IPS-15b (cell line): ENCODE measurements around the gene VWA3B.
"Not testable (repeated sequence)": the region's sequence is repeated elsewhere in the genome, so short reads cannot be mapped to it uniquely, and the experiment has no call there.

ENCODE experiments used
- H3K27me3 ChIP-seq: one replicate; pipeline ENCODE4 v1.6.1; 2013; ENCODE audit warnings: low read length; ENCODE audit not compliant: control insufficient read depth, insufficient read depth
- H3K36me3 ChIP-seq: one replicate; pipeline ENCODE4 v1.6.1; 2013; ENCODE audit warnings: low read length; ENCODE audit not compliant: control insufficient read depth, insufficient read depth
- H3K4me1 ChIP-seq: one replicate; pipeline ENCODE4 v1.6.1; 2013; ENCODE audit warnings: mild to moderate bottlenecking, low read length; ENCODE audit not compliant: control insufficient read depth, insufficient read depth
- H3K4me3 ChIP-seq: one replicate; pipeline ENCODE4 v1.5.1; 2013; ENCODE audit warnings: low read depth, low read length
- H3K9ac ChIP-seq: one replicate; pipeline ENCODE4 v1.6.1; 2013; ENCODE audit warnings: low read depth, mild to moderate bottlenecking, low read length
- H3K9me3 ChIP-seq: one replicate; pipeline ENCODE4 v1.6.1; 2013; ENCODE audit warnings: mild to moderate bottlenecking, low read length; ENCODE audit not compliant: control insufficient read depth, insufficient read depth

VWA3B gene

DNA sequence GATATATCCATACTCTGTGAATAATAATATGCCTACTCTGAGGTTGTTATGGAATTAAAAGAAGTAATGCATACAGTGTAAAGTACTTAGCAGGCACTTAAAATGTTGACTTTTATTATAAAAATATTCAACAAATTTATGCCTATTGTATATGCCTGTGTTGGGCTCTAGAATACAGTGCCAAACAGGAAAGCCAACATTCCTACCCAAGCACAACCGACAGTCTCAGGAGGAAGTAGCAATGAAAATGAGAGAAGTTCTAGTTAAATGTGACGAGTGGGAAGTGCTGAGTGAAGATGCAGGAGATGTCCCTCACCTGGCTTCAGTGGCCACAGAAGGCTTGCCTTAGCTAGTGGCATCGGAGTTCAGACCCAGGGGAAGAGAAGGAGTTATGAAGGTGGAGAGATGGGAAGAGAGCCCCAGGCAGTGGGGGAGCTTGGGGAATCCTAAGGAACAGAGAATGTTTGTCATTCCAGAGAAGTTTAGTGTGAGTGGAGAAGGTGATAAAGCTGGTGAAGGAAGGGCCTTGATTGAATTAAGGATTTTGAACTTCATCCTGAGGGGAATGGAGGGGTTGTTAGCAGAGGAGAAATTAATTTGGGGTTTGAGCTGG is 153.9 kb downstream of the VWA3B start:
- Histone ChIP-seq H3K27me3 (no peaks in the 10 kb centered on the region), H3K4me3 (no peak overlapping the region), H3K9me3 (no peaks in the 10 kb centered on the region), H3K9ac (no peak overlapping the region), H3K36me3 (no peaks in the 10 kb centered on the region), H3K4me1 (no peaks in the 10 kb centered on the region)

DNA sequence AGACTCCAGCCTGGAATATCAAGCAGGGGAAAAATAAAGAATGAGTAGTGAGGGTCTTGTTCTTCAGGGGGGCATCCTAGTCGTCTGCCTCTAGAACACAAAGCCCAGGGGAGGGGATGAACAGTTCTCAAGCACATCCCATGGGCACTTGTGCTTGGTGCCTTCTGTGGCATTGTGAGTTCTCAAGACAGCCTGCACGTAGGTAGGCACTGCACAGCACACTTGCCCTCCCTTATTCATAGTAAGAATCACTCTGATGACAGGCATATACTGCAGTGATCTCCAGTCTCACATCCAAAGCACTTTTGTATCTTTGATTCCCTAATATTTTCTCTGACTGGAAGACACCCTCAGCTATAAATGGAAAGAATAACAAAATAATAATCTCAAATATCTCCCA is 154.6 kb downstream of the VWA3B start:
- H3K9ac ChIP-seq = no peak overlapping the region
- no peaks in the 10 kb centered on the region for H3K36me3 ChIP-seq
- H3K4me3 ChIP-seq = no peak overlapping the region
- H3K27me3 ChIP-seq = no peaks in the 10 kb centered on the region
- no peaks in the 10 kb centered on the region for H3K9me3 ChIP-seq
- no peaks in the 10 kb centered on the region for H3K4me1 ChIP-seq

GRCh38 chr2:98242003-98242402 is 155.0 kb downstream of the VWA3B start:
- Histone ChIP-seq H3K4me1 (no peaks in the 10 kb centered on the region), H3K27me3 (no peaks in the 10 kb centered on the region), H3K4me3 (no peak overlapping the region), H3K9me3 (no peaks in the 10 kb centered on the region), H3K9ac (no peak overlapping the region), H3K36me3 (no peaks in the 10 kb centered on the region)

DNA sequence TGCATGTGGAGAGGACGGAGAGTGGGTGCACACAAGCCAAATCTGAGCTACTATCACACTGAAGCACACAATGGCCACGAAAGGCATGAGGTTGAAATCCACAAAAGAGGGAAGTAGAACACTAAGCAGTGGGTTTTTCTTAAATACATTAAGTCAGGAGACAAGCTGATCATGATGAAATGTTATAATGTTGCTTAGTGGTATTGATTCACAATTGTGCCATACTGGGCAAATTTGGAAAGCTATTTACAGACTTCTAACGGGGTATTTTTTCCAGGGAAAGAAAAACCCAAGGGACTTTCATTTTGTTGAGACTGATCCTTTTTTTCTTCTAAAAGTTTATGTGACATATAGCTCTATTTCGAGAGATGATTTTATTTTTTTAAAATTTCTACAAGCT is 158.5 kb downstream of the VWA3B start:
- no peak overlapping the region for H3K9ac ChIP-seq
- H3K27me3 ChIP-seq = no peaks in the 10 kb centered on the region
- no peaks in the 10 kb centered on the region for H3K4me1 ChIP-seq
- H3K9me3 ChIP-seq = no peaks in the 10 kb centered on the region
- H3K4me3 ChIP-seq = no peak overlapping the region
- no peaks in the 10 kb centered on the region for H3K36me3 ChIP-seq

- H3K9me3 ChIP-seq = no peaks in the 10 kb centered on the region
- H3K27me3 ChIP-seq = no peaks in the 10 kb centered on the region
- no peaks in the 10 kb centered on the region for H3K36me3 ChIP-seq
- no peaks in the 10 kb centered on the region for H3K4me1 ChIP-seq
- H3K9ac ChIP-seq = no peak overlapping the region
- no peak overlapping the region for H3K4me3 ChIP-seq
Measured at GRCh38 chr2:98247383-98247782, 160.4 kb downstream of the VWA3B start.

- Histone ChIP-seq H3K4me1 (no peaks in the 10 kb centered on the region), H3K9ac (no peak overlapping the region), H3K27me3 (no peaks in the 10 kb centered on the region), H3K36me3 (no peaks in the 10 kb centered on the region), H3K9me3 (no peaks in the 10 kb centered on the region), H3K4me3 (no peak overlapping the region)
Measured at GRCh38 chr2:98252038-98252773, 165.2 kb downstream of the VWA3B start.

DNA sequence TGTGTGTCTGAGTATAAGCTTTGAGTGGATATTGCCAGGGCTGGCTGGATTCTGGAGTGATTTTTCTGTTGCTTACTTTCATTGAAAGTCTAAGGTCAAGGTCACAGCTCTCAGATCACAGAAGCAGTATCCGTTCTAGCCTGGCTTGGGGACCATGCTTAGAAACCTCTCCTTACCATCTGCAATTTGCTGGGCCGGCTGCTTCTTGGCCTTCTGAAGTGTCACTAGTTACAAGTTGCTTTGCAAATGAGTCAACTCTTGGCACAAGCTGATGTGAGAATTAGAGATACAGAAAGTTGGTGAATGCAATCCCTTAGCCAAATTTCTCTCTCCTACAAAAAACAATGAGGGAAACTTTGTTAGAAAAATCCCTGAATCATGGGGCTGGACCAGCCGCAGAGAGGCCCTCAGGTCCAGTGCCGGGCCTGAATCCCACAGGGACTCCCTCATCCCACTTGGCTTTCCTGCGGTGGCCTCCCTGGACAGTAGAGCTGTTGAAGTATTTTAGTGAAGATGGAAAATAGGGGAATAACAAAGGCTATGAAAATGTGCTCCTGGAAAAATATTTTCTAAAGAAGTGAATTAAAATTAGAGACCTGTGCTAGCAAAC is 166.6 kb downstream of the VWA3B start:
- H3K4me1 ChIP-seq = no peaks in the 10 kb centered on the region
- H3K27me3 ChIP-seq = no peaks in the 10 kb centered on the region

GRCh38 chr2:98254504-98255059 is 167.6 kb downstream of the VWA3B start:
- Histone ChIP-seq H3K9me3 (no peaks in the 10 kb centered on the region), H3K4me3 (no peak overlapping the region), H3K27me3 (no peaks in the 10 kb centered on the region), H3K9ac (no peak overlapping the region), H3K4me1 (no peaks in the 10 kb centered on the region), H3K36me3 (no peaks in the 10 kb centered on the region)

More for the DNA sequence above, 166.6 kb downstream of the VWA3B start:
- Histone ChIP-seq H3K9me3 (no peaks in the 10 kb centered on the region), H3K9ac (no peak overlapping the region), H3K4me3 (no peak overlapping the region), H3K36me3 (no peaks in the 10 kb centered on the region)

DNA sequence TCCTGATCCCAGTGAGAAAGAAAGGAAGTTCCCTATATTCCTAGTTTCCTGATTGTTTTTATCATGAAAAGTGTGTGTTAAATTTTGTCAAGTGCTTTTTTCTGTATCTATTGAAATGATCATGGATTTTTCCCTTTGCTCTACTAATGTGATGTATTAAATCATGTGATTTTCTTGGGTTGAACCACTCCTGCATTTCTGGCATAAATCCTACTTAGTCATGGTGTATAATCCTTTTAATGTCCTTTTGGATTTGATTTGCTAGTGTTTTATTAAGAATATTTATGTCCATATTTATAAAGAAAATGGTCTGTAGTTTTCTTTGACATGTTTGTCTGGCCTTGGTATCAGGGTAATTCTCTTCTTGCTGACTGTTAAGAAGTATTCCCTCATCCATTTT is 171.9 kb downstream of the VWA3B start:
- H3K27me3 ChIP-seq = no peaks in the 10 kb centered on the region
- no peaks in the 10 kb centered on the region for H3K36me3 ChIP-seq
- H3K4me3 ChIP-seq = no peak overlapping the region
- H3K9ac ChIP-seq = no peak overlapping the region
- H3K4me1 ChIP-seq = no peaks in the 10 kb centered on the region
- no peaks in the 10 kb centered on the region for H3K9me3 ChIP-seq

GRCh38 chr2:98263362-98263761 is 176.4 kb downstream of the VWA3B start:
- Histone ChIP-seq H3K36me3 (no peaks in the 10 kb centered on the region), H3K4me1 (no peaks in the 10 kb centered on the region), H3K9me3 (no peaks in the 10 kb centered on the region), H3K27me3 (no peaks in the 10 kb centered on the region), H3K4me3 (no peak overlapping the region), H3K9ac (no peak overlapping the region)

GRCh38 chr2:98268225-98268624 is 181.3 kb downstream of the VWA3B start:
- H3K9me3 ChIP-seq, H3K9ac ChIP-seq, H3K4me1 ChIP-seq, H3K27me3 ChIP-seq, H3K36me3 ChIP-seq, H3K4me3 ChIP-seq: not testable (repeated sequence)

DNA sequence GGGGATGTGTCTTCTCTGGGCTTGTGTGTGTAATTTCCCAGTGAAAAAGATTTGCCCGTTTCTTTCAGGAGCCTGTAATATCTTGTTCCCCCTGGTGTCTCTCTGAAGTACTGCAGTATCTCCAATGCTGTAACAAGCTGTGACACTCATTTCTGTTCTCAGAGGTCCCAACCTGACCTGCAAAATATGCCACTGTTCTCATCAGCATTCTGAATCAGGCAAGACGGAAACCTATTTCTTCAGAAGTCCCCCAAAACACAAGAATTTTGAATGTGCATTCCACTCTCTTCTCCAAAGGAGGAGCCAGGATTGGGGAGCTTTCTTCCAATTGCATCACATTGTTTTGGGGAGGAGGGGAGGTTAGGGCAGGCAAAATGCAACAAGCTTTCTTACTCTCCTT is 182.3 kb downstream of the VWA3B start:
- no peaks in the 10 kb centered on the region for H3K4me1 ChIP-seq
- H3K4me3 ChIP-seq = no peak overlapping the region
- H3K36me3 ChIP-seq = no peaks in the 10 kb centered on the region
- H3K9me3 ChIP-seq = no peaks in the 10 kb centered on the region
- H3K9ac ChIP-seq = no peak overlapping the region
- H3K27me3 ChIP-seq = no peaks in the 10 kb centered on the region
